Skeletal muscle tissue (tissue), 4 donors: Measurements from ENCODE around the gene LMF1. TPM values are rescaled to one million over a fixed set of nuclear protein-coding genes. Genes with fewer than 3 reads are reported as not detected.
"Not testable (repeated sequence)": the region's sequence is repeated elsewhere in the genome, so short reads cannot be mapped to it uniquely, and the experiment has no call there.

Experiments used
- H3K27ac ChIP-seq: one replicate; pipeline ENCODE4 v1.7.0; 2013; ENCODE audit warnings: mild to moderate bottlenecking, low read depth, low read length, inconsistent platforms
- H3K27me3 ChIP-seq, 3 donors: one replicate each; pipeline ENCODE4 v1.7.0; 2013; ENCODE audit warnings: low read length in 3 of 3; ENCODE audit not compliant: control insufficient read depth in 3 of 3, insufficient read depth in 3 of 3
- H3K36me3 ChIP-seq, 3 donors: one replicate each; pipeline ENCODE4 v1.7.0; 2013; ENCODE audit warnings: low read length in 3 of 3; ENCODE audit not compliant: control insufficient read depth in 3 of 3, insufficient read depth in 3 of 3
- H3K4me1 ChIP-seq, 3 donors: one replicate each; pipeline ENCODE4 v1.7.0; 2013; ENCODE audit warnings: low read length in 3 of 3, mild to moderate bottlenecking in 3 of 3; ENCODE audit not compliant: control insufficient read depth in 3 of 3, insufficient read depth in 3 of 3
- H3K4me3 ChIP-seq, 3 donors: one replicate each; pipeline ENCODE4 v1.7.0; 2013; ENCODE audit warnings: low read length in 3 of 3
- H3K9ac ChIP-seq, 3 donors: one replicate each; pipeline ENCODE4 v1.7.0; 2013; ENCODE audit warnings: low read length in 3 of 3, mild to moderate bottlenecking in 3 of 3, moderate library complexity in 2 of 3, low read depth in 1 of 3
- H3K9me3 ChIP-seq, 3 donors: one replicate each; pipeline ENCODE4 v1.7.0; 2013; ENCODE audit warnings: low read length in 3 of 3; ENCODE audit not compliant: control insufficient read depth in 3 of 3
- total RNA-seq: library from RNA; depleted of rRNA; stranded (reverse); fragments of >200 nt; gene quantifications from one replicate; pipeline ENCODE4 v1.2.3, GENCODE V29; 2014
- donor health status: Osteomylitis.

LMF1 gene
- total RNA-seq, 1 donor from 2014 or later, result 6.8 TPM

- H3K36me3 ChIP-seq, result peaks cover 3 to 10% (median 7%) of the 10 kb centered on the region in 3 donors
- H3K4me3 ChIP-seq, result no peak overlapping the region
- H3K9me3 ChIP-seq, result peaks cover 0 to 13% (median 3%) of the 10 kb centered on the region in 3 donors
- H3K27ac ChIP-seq, result no peak overlapping the region
- no peaks in the 10 kb centered on the region for H3K4me1 ChIP-seq
- no peak overlapping the region for H3K9ac ChIP-seq
- no peaks in the 10 kb centered on the region for H3K27me3 ChIP-seq
These were observed 87.0 kb downstream of the LMF1 start for GRCh38 chr16:883781-884180.

GRCh38 chr16:883340-883739, 87.4 kb downstream of the LMF1 start:
- Histone ChIP-seq H3K9ac (no peak overlapping the region), H3K4me3 (no peak overlapping the region), H3K9me3 (peaks cover 0 to 13% (median 3%) of the 10 kb centered on the region in 3 donors), H3K4me1 (no peaks in the 10 kb centered on the region), H3K36me3 (peaks cover 3 to 10% (median 7%) of the 10 kb centered on the region in 3 donors), H3K27me3 (no peaks in the 10 kb centered on the region), H3K27ac (no peak overlapping the region)

- not testable (repeated sequence) for H3K27ac ChIP-seq, H3K9ac ChIP-seq, H3K27me3 ChIP-seq, H3K36me3 ChIP-seq, H3K4me1 ChIP-seq, H3K4me3 ChIP-seq
- H3K9me3 ChIP-seq, result peaks cover 0 to 13% (median 3%) of the 10 kb centered on the region in 3 donors
These were observed 88.1 kb downstream of the LMF1 start for GRCh38 chr16:882671-883070.

- no peak overlapping the region for H3K27ac ChIP-seq
- H3K27me3 ChIP-seq, result no peaks in the 10 kb centered on the region
- peaks cover 3 to 10% (median 7%) of the 10 kb centered on the region in 3 donors for H3K36me3 ChIP-seq
- H3K4me3 ChIP-seq, result no peak overlapping the region
- H3K9me3 ChIP-seq, result peaks cover 0 to 13% (median 3%) of the 10 kb centered on the region in 3 donors
- no peaks in the 10 kb centered on the region for H3K4me1 ChIP-seq
- no peak overlapping the region for H3K9ac ChIP-seq
These were observed 88.5 kb downstream of the LMF1 start for GRCh38 chr16:882256-882655.

GRCh38 chr16:881219-882097, 89.3 kb downstream of the LMF1 start:
- H3K36me3 ChIP-seq, result peaks cover 3 to 10% (median 7%) of the 10 kb centered on the region in 3 donors
- H3K27ac ChIP-seq, result no peak overlapping the region
- no peak overlapping the region for H3K9ac ChIP-seq
- H3K9me3 ChIP-seq, result peaks cover 0 to 13% (median 3%) of the 10 kb centered on the region in 3 donors
- H3K4me1 ChIP-seq, result no peaks in the 10 kb centered on the region
- no peaks in the 10 kb centered on the region for H3K27me3 ChIP-seq
- no peak overlapping the region for H3K4me3 ChIP-seq

- Histone ChIP-seq H3K27me3 (no peaks in the 10 kb centered on the region), H3K4me1 (no peaks in the 10 kb centered on the region), H3K9me3 (peaks cover 0 to 12% (median 3%) of the 10 kb centered on the region in 3 donors), H3K36me3 (peaks cover 7 to 10% (median 7%) of the 10 kb centered on the region in 3 donors), H3K27ac (no peak overlapping the region), H3K9ac (no peak overlapping the region), H3K4me3 (no peak overlapping the region)
These were observed 90.2 kb downstream of the LMF1 start for GRCh38 chr16:880471-881171.

GRCh38 chr16:879986-880385, 90.8 kb downstream of the LMF1 start:
- Histone ChIP-seq H3K4me3 (no peak overlapping the region), H3K36me3 (peaks cover 4 to 10% (median 4%) of the 10 kb centered on the region in 3 donors), H3K9me3 (peaks cover 0 to 7% (median 0%) of the 10 kb centered on the region in 3 donors), H3K9ac (no peak overlapping the region), H3K4me1 (no peaks in the 10 kb centered on the region), H3K27ac (no peak overlapping the region), H3K27me3 (no peaks in the 10 kb centered on the region)

- Histone ChIP-seq H3K9ac (no peak overlapping the region), H3K4me3 (no peak overlapping the region), H3K27ac (no peak overlapping the region), H3K36me3 (peaks cover 1 to 6% (median 4%) of the 10 kb centered on the region in 3 donors), H3K9me3 (peaks cover 0 to 2% (median 0%) of the 10 kb centered on the region in 3 donors), H3K27me3 (no peaks in the 10 kb centered on the region), H3K4me1 (no peaks in the 10 kb centered on the region)
These were observed 91.3 kb downstream of the LMF1 start for GRCh38 chr16:879461-879861.

- Histone ChIP-seq H3K27me3 (no peaks in the 10 kb centered on the region), H3K4me1 (no peaks in the 10 kb centered on the region), H3K27ac (no peak overlapping the region), H3K4me3 (no peak overlapping the region), H3K9me3 (no peaks in the 10 kb centered on the region), H3K36me3 (peaks cover 0 to 4% (median 1%) of the 10 kb centered on the region in 3 donors), H3K9ac (no peak overlapping the region)
These were observed 91.9 kb downstream of the LMF1 start for GRCh38 chr16:878886-879285.
